HG03432 (cell line): ENCODE results near the gene FLT1.

Experiments
- ATAC-seq: cut with Tn5 transposase; IDR thresholded peaks from one replicate; pipeline ENCODE4 v1.9.1; 2021; ENCODE audit warnings: mild to moderate bottlenecking, moderate library complexity; ENCODE audit not compliant: unreplicated experiment

FLT1 gene

DNA sequence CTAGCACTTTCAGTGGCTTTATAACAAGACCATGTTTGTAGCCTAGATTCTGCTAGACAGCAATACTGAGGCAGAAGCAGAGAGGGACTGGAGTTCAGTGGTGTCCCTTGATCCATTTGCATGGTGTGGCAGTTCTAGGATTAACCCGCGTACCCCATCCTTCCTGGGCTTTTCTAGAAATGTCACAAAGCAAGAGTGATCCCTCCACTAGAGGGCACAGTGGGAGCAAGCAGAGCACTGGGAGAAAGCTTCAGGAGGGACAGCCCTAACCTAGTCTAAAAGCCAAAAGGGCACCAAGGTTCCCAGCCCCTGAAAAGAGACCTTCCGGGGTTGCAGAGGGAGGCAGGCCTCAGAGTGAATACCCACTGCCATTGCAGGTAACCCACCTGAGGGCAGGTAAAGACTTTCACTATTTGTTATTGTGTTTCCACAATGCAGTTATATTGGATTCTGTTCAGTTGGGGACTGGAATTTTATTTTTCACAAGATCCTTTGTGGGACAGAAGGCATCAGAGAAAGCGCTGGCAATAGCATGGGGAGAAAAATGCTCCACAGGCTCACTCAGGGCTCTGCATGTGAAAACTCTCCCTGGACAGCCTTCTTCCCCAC is 170.6 kb downstream of the FLT1 start:
- no peak for ATAC-seq

DNA sequence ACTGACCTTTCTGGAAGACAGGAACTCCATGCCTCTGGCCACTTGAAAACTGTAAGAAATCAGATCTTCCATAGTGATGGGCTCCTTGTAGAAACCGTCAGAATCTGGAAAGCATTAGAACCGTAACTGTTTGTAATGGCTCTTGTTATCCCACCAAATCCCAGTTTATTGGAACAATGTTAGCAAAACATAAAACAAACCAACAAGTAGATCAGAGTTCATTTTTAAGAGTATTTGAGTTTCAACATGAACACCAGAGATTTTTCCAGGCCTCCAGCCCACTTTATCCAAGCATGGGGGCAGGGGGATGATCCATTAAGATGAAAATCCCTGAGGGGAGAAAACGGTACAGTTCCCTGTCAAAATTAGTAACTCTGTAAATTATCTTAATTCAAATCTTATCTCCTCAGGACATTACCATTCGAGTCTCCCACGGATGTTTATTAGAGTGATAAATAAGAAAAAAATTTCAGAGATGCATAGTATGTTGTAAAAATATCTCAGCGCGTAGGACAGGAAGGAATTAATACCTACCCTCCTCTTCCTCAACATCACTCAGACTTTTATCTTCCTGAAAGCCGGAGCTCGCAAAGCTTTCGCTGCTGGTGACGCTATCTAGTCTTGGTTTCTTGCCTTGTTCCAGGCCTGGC is 172.5 kb downstream of the FLT1 start:
- no peak for ATAC-seq

GRCh38 chr13:28321756-28322155 is 173.2 kb downstream of the FLT1 start:
- ATAC-seq, result no peak

GRCh38 chr13:28320884-28321574 is 173.9 kb downstream of the FLT1 start:
- ATAC-seq, result no peak

- no peak for ATAC-seq
Measured at GRCh38 chr13:28320209-28320608, 174.7 kb downstream of the FLT1 start.

- ATAC-seq, result no peak
Measured at GRCh38 chr13:28319528-28319927, 175.4 kb downstream of the FLT1 start.

GRCh38 chr13:28318496-28318895 is 176.4 kb downstream of the FLT1 start:
- no peak for ATAC-seq

DNA sequence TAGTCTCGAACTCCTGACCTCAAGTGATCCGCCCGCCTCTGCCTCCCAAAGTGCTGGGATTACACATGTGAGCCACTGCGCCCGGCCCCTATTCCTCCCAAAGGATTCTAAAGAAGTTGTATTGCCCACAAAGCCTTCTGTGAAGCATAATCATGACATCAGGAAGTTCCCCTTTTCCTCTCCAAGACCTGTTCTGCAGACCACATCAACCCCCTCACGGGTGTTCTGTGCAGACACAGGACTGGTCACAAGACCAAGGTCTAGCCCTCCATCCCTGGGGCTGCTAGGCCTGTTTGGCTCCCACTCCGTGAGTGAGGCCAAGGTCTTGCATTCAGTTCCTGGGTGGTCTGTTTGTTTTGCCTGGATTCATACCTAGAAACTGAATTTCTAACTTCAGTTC is 178.1 kb downstream of the FLT1 start:
- ATAC-seq, result no peak

DNA sequence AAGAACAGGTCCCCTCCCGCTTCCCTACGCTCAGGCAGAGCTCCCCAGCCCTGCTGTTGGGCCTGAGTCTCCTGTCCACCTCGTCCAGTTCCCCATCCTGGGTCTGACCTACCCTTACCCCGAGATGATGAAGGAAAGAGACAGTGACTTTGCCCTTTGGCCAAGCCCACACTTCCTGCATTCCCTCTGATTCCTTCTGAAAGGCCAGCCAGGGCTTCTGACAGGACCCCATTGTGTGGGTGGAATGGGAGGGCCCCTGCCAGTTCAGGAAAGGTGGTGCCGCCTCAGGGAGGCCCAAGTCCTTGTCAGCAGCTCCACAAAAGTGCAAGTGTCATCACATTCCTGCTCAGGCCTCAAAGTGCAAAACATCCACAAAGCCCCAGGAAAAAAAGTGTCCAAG is 178.8 kb downstream of the FLT1 start:
- ATAC-seq, result no peak

- no peak for ATAC-seq
Measured at GRCh38 chr13:28314879-28315278, 180.0 kb downstream of the FLT1 start.

- ATAC-seq, result no peak
Measured at GRCh38 chr13:28313579-28313978, 181.3 kb downstream of the FLT1 start.

- no peak for ATAC-seq
Measured at GRCh38 chr13:28306325-28306724, 188.6 kb downstream of the FLT1 start.

DNA sequence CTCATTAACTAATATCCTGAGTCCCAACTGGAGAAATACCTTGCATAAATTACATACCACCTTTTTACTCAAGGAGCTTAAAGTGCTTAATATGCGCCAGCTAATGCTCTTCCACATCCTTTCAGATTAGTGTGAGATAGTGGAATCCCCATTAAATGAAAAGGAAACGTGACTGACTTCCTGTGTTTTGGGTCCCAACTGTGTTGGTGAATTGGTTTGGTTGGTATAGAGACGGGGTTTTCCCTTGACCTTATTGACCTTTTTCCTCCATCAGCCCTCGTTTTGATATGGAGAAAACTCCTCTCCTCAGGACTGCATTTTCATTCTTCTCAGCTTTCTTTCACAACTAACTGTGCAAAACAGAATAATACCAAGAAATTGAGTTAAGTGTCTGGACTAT is 193.1 kb downstream of the FLT1 start:
- ATAC-seq, result no peak

GRCh38 chr13:28299916-28300315 is 195.0 kb downstream of the FLT1 start:
- ATAC-seq, result no peak

DNA sequence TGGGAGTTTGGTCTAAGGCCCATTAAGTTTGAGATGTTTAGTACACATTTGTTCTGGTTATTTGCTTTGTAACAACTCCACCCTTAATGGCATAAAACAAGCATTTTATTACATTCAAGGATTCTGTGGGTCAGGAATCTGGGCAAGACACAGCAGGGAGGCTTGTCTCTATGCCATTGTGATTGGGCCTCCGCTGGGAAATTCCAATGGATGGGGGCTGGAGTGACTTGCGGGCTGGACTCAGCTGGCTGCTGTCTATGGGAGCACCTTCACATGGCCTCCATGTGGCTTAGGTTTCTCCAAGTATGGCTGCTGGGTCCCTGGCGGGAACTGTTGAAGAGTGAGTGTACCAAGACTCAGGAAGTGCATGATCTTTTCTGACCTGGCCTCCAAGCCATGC is 197.6 kb downstream of the FLT1 start:
- ATAC-seq, result no peak

DNA sequence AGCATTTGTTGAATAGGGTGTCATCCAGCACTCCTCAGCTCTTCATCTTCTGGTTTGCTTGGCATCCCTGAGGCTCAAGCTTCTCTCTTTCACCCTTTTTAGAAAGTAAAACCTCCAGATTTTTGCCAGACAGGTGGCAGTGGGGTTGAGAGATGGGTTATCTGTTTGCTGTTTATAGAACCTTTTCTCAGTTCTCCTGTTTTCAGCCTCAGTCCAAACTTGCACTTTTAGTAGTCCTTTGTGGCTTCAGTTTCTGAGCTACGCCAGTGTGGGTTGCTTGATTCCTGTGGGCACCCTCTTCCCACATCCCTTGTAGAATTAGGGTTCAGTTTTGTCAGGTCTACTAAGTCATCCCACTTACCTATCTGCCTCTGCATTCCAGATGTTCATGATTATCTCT is 208.7 kb downstream of the FLT1 start:
- peak; percentile 73 for ATAC-seq

DNA sequence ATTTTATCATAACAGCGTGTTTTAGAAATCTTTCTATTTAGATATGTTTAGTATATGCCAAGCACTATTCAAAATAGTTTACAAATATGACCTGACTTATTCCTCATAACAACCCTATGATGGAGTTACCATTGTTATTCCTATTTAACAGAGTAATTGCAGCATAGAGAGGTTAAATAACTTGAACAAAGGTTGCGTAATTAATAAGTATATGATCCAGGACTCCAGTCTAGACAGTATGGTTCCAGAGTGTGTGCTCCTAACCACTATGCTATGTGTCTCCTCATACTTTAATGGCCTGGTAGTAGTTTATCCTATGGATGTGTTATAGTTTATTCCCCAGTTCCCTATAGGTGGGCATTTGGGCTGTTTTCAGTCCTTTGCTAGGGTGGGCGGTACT is 211.3 kb downstream of the FLT1 start:
- ATAC-seq, result no peak

DNA sequence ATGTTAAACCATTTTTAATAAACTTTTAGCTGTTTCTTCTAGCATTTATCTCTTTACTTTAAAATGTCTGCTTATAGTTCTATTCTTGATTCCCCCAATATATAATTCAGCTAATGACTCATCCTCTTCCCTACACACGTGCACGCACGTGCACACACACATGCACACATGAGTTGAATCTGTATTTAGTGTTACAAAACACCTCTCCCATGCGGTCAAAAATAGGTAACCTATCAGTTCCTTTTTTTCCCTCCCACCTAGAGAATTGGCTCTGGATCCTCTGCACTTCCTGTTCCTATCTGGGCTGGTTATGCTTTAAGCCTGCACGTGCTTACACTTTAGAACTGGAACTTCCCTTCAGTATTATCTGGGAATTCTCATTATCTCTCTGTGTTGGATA is 212.5 kb downstream of the FLT1 start:
- ATAC-seq, result no peak

- ATAC-seq, result no peak
Measured at GRCh38 chr13:28273919-28274318, 221.0 kb downstream of the FLT1 start.

GRCh38 chr13:28271056-28271840 is 223.7 kb downstream of the FLT1 start:
- ATAC-seq, result no peak

GRCh38 chr13:28268800-28269223 is 226.1 kb downstream of the FLT1 start:
- ATAC-seq, result peak; percentile 99

DNA sequence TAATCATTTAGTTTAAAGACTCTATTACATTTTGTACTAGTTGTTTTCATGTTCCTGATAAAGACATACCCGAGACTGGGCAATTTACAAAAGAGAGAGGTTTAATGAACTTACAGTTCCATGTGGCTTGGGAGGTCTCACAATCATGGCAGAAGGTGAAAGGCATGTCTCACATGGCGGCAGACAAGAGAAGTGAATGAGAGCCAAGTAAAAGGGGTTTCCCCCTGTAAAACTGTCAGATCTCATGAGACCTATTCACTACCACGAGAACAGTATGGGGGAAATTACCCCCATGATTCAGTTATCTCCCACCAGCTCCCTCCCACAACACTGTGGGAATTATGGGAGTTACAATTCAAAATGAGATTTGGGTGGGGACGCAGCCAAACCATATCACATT is 227.4 kb downstream of the FLT1 start:
- no peak for ATAC-seq
